Stimulated activated CD8-positive, alpha-beta memory T cell treated with anti-CD3 and anti-CD28 coated beads, Interleukin-15, amount 100 ng/mL, for 24 hours (primary cell): ENCODE data around the gene TNRC18.
"Not testable (repeated sequence)": the region's sequence is repeated elsewhere in the genome, so short reads cannot be mapped to it uniquely, and the experiment has no call there.

Source experiments
- DNase-seq: peaks from one replicate; pipeline ENCODE4 v3.0.0-alpha.2; 2020; ENCODE audit warnings: low read depth

The TNRC18 gene

DNA sequence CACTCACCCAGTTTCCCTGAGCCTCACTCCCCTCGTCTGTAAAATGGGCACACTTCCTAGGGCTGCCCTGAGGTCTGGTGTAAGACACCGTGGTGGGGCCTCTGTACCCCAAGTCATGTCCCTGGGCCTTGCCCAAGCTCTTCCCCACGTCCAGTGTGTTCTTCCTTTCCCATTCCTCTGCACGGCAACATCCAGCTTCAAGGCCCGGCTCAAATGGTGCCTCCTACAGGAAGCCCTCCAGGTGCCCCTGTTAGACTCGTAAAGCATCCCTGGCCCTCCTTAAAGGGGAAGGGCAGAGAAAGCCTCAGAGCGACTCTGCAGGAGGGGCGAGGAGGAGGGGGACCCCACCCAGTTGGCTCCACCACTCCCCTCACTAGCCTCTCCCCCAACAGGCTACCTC is 132.3 kb downstream of the TNRC18 start:
- DNase-seq: no peak

DNA sequence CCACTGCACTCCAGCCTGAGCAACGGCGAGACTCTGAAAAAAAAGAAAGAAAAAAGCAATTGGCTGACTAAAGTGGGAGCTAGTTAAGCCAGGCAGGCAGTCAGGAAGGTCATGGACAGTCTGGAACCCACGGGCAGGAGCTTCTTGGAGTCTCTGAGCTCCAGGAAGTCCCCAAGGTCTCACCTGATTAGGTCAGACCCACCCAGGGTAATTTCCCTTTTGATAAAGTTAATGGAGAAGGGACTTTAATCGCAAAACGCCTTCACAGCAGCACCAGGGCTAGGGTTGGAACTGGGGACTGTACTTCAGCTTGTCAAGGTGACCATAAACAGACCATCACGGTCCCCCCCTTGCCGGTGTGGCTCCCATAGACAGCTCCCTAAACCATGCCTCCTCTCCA is 134.3 kb downstream of the TNRC18 start:
- DNase-seq: no peak

GRCh38 chr7:5288560-5288959 is 135.1 kb downstream of the TNRC18 start:
- not testable (repeated sequence) for DNase-seq

DNA sequence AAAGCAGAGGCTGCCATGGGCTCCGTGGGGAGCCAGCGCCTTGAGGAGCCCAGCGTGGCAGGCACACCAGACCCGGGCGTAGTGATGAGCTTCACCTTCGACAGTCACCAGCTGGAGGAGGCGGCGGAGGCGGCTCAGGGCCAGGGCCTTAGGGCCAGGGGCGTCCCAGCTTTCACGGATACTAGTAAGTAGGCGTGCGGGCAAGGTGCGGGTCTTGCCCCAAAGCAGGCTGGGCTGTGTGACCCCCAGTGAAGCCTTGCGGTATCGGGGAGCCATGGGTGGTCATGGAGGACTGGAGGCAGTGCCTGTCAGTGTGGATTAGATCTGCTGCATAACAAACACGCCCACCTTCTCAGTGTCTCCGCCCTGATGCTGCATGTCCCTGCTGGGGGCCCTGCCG is 135.8 kb downstream of the TNRC18 start:
- no peak for DNase-seq

- not testable (repeated sequence) for DNase-seq
Measured at GRCh38 chr7:5287373-5287772, 136.3 kb downstream of the TNRC18 start.

GRCh38 chr7:5286933-5287332 is 136.7 kb downstream of the TNRC18 start:
- DNase-seq: no peak

GRCh38 chr7:5284304-5285281 is 139.0 kb downstream of the TNRC18 start:
- DNase-seq: no peak

DNA sequence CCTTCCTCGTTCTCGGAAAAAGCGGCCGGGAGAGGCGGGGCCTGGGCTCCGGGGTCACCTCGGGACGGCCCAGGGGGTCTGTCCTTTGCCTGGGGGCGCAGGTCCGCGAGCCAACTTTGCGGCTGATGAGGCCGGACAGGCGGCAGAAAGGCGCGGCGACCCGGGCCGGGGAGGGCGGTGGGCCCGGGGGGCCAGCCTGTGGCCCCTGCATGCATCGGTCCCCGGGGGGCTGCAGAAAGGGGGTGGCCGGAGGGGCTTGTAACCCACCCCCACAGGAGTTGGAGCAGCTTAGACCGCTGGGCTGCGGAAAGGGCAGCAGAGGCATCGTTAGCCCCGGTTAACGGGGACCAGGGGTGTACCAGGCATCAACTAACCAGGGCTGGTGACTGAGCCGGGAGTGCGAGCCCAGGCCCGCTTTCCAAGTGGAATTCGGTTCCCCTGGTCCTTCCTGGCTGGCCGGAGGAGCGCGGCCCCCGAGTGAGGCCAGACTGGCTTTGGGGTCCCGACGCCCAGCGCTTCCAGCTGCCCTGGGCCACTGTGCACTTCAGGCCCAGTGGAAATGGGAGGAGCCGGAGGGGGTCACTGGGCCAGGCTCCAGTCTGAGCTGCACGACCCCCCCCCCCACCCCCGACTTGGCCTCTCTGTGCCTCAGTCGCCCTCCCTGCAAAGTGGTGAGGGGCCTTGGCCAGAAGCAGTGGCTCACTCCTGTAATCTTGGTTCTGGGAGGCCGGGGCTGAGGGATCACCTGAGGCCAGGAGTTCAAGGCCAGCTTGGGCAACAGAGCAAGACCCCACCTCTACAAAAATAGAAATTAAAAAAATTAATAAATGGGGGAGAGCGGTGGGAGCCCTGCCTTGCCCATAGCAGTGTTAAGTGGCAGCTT is 140.0 kb downstream of the TNRC18 start:
- no peak for DNase-seq

DNA sequence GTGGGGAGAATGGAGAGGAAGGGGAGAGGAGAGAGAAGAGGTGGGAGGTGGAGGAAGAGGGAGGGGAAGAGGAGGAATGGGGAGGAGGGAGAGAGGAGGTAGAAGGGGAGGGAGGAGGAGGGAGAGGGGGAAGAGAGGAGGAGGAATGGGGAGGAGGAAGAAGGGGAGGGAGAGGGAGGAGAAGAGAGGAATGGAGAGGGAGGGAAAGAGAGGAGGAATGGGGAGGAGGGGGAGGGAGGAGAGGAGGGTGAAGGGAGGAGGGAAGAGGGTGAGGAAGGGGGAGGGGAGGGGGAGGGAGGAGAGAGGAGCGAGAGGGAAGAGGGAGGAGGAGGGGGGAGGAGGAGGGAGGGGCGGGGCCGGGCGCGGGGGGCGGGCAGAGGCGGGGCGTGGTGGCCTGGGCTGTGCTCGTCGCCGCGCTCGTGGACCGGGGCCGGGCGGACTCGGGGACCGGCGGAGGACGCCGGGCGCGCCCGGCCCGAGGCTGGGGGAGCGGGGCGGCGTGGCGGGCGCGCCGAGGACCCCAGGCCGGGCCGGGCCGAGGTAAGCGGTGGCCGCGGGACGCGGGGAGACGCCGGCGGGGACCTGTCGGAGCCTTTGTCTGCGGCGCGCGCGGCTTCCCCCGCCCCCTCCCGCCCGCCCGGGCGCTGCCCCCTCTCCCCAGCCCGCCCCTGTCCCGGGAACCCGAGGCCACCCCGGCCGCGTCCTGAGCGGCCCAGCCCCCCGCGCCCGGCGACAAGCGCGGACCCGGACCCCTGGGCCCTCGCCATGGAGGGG is 140.9 kb downstream of the TNRC18 start, which contains the start of gene SLC29A4:
SLC29A4 (plus strand) TSS at position 401 of the 774 bp plus-strand sequence. CDS start 4,874 bp downstream, outside the sequence.
- DNase-seq: no peak

GRCh38 chr7:5281598-5282500 is 141.8 kb downstream of the TNRC18 start:
- not testable (repeated sequence) for DNase-seq

DNA sequence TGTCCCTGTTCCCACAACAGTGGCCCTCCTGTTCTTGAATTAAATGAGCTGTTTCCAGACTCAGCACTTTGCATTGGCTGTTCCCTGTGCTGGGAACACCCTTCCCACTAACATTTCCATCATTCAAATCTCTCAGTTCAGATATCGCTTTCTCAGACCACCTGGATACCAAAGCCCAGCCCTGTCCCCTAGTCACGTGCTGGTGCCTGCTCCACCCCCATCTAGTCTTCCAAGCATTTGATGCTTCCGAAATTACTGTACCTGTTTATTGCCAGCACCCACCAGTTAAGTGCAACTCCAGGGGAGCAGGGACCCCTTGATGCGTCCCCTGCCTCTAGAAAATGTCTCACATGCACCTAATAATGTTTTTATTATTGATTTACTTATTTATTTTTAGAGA is 143.9 kb downstream of the TNRC18 start:
- DNase-seq: no peak

- no peak for DNase-seq
Measured at GRCh38 chr7:5278766-5279165, 144.9 kb downstream of the TNRC18 start.

- DNase-seq: no peak
Measured at GRCh38 chr7:5276611-5277010, 147.0 kb downstream of the TNRC18 start.

- DNase-seq: not testable (repeated sequence)
Measured at GRCh38 chr7:5276123-5276522, 147.5 kb downstream of the TNRC18 start.

- not testable (repeated sequence) for DNase-seq
Measured at GRCh38 chr7:5275510-5275909, 148.1 kb downstream of the TNRC18 start.

- DNase-seq: not testable (repeated sequence)
Measured at GRCh38 chr7:5274985-5275431, 148.6 kb downstream of the TNRC18 start.

- no peak for DNase-seq
Measured at GRCh38 chr7:5274441-5274840, 149.2 kb downstream of the TNRC18 start.

GRCh38 chr7:5273831-5274405 is 149.7 kb downstream of the TNRC18 start:
- DNase-seq: not testable (repeated sequence)

- no peak for DNase-seq
Measured at GRCh38 chr7:5270788-5271187, 152.8 kb downstream of the TNRC18 start.

GRCh38 chr7:5269992-5270657 is 153.5 kb downstream of the TNRC18 start:
- not testable (repeated sequence) for DNase-seq
